Activated T-helper 17 cell treated with anti-CD3 and anti-CD28 coated beads, Interleukin-2, amount 50 U/mL, for 72 hours (primary cell): ENCODE results near the gene RBM15. TPM values are rescaled to one million over a fixed set of nuclear protein-coding genes. Genes with fewer than 3 reads are reported as not detected.
A peak's percentile ranks its signal among the peaks of the same experiment; 100 is the strongest.

Experiments used
- ATAC-seq: fragments of 150-1000 bp; cut with Tn5 transposase; replicated peaks from 2 replicates; pipeline ENCODE4 v1.10.0; 2021; ENCODE audit warnings: mild to moderate bottlenecking, moderate library complexity
- H3K27ac Mint-ChIP-seq: one replicate; pipeline ENCODE4 v1.8.0; 2022; ENCODE audit warnings: mixed read lengths
- H3K27me3 Mint-ChIP-seq: one replicate; pipeline ENCODE4 v1.8.0; 2022; ENCODE audit warnings: mixed read lengths
- H3K36me3 Mint-ChIP-seq: one replicate; pipeline ENCODE4 v1.8.0; 2022; ENCODE audit warnings: low read depth, mild to moderate bottlenecking, mixed read lengths
- H3K4me1 Mint-ChIP-seq: one replicate; pipeline ENCODE4 v1.8.0; 2022; ENCODE audit warnings: mixed read lengths
- H3K4me3 Mint-ChIP-seq: one replicate; pipeline ENCODE4 v1.8.0; 2022; ENCODE audit warnings: mild to moderate bottlenecking, mixed read lengths
- H3K9me3 Mint-ChIP-seq: one replicate; pipeline ENCODE4 v1.8.0; 2022; ENCODE audit warnings: mixed read lengths
- total RNA-seq, 2 donors: library from RNA; stranded (reverse); gene quantifications; one replicate each; pipeline ENCODE4 v1.2.3, GENCODE V29; 2022

RBM15 gene
- total RNA-seq, 2 donors from 2014 or later: 61.8 to 86.2 TPM

GRCh38 chr1:110336300-110337039 is 2.7 kb upstream of the RBM15 start:
- H3K27me3 Mint-ChIP-seq: no peaks in the 10 kb centered on the region

GRCh38 chr1:110337704-110338308 is 1.4 kb upstream of the RBM15 start:
- ATAC-seq: no peak
- H3K27ac Mint-ChIP-seq: no peak overlapping the region
- no peak overlapping the region for H3K4me3 Mint-ChIP-seq
- H3K27me3 Mint-ChIP-seq: no peaks in the 10 kb centered on the region
- H3K36me3 Mint-ChIP-seq: peaks cover 5% of the 10 kb centered on the region
- H3K4me1 Mint-ChIP-seq: peaks cover 19% of the 10 kb centered on the region
- H3K9me3 Mint-ChIP-seq: no peaks in the 10 kb centered on the region

More at GRCh38 chr1:110336300-110337039, 2.7 kb upstream of the RBM15 start:
- Mint-ChIP-seq H3K4me3 (no peak overlapping the region), H3K9me3 (no peaks in the 10 kb centered on the region), H3K36me3 (peaks cover 5% of the 10 kb centered on the region), H3K4me1 (peaks cover 18% of the 10 kb centered on the region), H3K27ac (no peak overlapping the region)
- no peak for ATAC-seq

DNA sequence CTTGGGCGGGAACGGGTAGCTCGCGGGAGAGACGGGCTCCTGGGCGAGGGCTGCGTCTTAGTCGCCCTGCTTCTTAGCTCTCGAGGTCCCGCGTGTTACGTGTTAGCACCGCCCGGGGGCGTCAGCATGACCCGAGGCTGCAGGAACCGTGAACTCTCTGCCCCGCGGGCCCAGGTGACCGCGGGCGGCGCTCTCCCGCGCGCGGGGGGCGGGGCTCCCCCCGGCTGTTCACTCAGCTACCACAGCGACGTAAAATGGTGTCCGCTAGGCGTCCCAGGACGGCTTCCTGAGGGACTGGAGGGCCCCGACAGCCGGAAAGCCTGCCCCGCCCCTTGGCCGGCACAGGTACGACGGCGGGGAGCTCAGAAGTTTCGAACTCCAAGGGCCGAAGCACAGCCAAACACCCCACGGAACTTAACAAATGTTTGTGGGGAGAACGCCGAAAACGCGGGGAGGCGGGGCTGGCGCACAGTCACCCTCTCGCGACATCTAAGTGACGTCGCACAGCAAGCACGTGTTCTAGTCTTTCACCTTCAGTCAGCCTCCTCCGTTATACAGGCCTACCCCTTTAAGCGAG is 780 bp upstream of the RBM15 start:
- ATAC-seq: peak; percentile 82
- H3K36me3 Mint-ChIP-seq: peaks cover 5% of the 10 kb centered on the region
- no peak overlapping the region for H3K4me3 Mint-ChIP-seq
- peaks cover 21% of the 10 kb centered on the region for H3K4me1 Mint-ChIP-seq
- H3K27ac Mint-ChIP-seq: no peak overlapping the region
- no peaks in the 10 kb centered on the region for H3K27me3 Mint-ChIP-seq
- no peaks in the 10 kb centered on the region for H3K9me3 Mint-ChIP-seq

DNA sequence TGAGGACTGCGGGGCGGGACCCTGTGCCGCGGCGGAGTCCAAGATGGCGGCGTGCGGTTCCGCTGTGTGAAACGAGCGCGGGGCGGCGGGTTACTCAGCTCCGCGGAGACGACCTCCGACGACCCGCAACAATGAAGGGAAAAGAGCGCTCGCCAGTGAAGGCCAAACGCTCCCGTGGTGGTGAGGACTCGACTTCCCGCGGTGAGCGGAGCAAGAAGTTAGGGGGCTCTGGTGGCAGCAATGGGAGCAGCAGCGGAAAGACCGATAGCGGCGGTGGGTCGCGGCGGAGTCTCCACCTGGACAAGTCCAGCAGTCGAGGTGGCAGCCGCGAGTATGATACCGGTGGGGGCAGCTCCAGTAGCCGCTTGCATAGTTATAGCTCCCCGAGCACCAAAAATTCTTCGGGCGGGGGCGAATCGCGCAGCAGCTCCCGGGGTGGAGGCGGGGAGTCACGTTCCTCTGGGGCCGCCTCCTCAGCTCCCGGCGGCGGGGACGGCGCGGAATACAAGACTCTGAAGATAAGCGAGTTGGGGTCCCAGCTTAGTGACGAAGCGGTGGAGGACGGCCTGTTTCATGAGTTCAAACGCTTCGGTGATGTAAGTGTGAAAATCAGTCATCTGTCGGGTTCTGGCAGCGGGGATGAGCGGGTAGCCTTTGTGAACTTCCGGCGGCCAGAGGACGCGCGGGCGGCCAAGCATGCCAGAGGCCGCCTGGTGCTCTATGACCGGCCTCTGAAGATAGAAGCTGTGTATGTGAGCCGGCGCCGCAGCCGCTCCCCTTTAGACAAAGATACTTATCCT is 430 bp downstream of the RBM15 start:
- peak; percentile 5 for ATAC-seq
- H3K36me3 Mint-ChIP-seq: peaks cover 5% of the 10 kb centered on the region
- no peaks in the 10 kb centered on the region for H3K27me3 Mint-ChIP-seq

GRCh38 chr1:110340207-110340468 is 961 bp downstream of the RBM15 start:
- peaks cover 5% of the 10 kb centered on the region for H3K36me3 Mint-ChIP-seq
- H3K9me3 Mint-ChIP-seq: no peaks in the 10 kb centered on the region
- no peak overlapping the region for H3K4me3 Mint-ChIP-seq
- ATAC-seq: no peak
- H3K27ac Mint-ChIP-seq: no peak overlapping the region
- H3K27me3 Mint-ChIP-seq: no peaks in the 10 kb centered on the region
- H3K4me1 Mint-ChIP-seq: peaks cover 28% of the 10 kb centered on the region

More for the DNA sequence above, 430 bp downstream of the RBM15 start:
- no peaks in the 10 kb centered on the region for H3K9me3 Mint-ChIP-seq
- H3K27ac Mint-ChIP-seq: no peak overlapping the region
- H3K4me1 Mint-ChIP-seq: peaks cover 28% of the 10 kb centered on the region
- no peak overlapping the region for H3K4me3 Mint-ChIP-seq

GRCh38 chr1:110341146-110341871 is 2.1 kb downstream of the RBM15 start:
- Mint-ChIP-seq H3K27me3 (no peaks in the 10 kb centered on the region), H3K9me3 (no peaks in the 10 kb centered on the region), H3K27ac (no peak overlapping the region), H3K36me3 (peaks cover 5% of the 10 kb centered on the region), H3K4me1 (peaks cover 35% of the 10 kb centered on the region), H3K4me3 (no peak overlapping the region)
- no peak for ATAC-seq

- no peaks in the 10 kb centered on the region for H3K9me3 Mint-ChIP-seq
- H3K27ac Mint-ChIP-seq: no peak overlapping the region
- H3K4me1 Mint-ChIP-seq: peaks cover 31% of the 10 kb centered on the region
Measured at GRCh38 chr1:110341872-110342331, 2.7 kb downstream of the RBM15 start.

DNA sequence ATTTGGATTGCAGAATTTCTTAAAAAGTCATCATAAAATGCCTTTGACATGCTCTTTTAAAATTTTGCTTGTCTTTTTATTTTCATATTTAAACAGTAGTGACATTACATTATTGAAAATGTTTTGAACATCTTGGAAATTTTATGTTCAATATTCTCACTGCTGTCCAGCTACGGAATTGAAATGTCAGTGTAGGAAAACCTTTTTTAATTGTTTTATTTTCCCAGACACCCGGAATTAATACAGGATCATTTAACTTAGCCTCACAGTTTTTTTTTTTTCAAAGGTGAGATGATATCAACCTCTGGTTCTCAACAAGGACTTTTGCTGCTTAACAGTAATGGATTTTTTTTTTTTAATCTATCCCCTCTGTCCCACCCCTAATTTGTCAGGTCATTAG is 4.1 kb downstream of the RBM15 start:
- peaks cover 39% of the 10 kb centered on the region for H3K4me1 Mint-ChIP-seq
- ATAC-seq: no peak
- H3K27ac Mint-ChIP-seq: peak overlapping the region; percentile 85
- no peak overlapping the region for H3K4me3 Mint-ChIP-seq
- no peaks in the 10 kb centered on the region for H3K27me3 Mint-ChIP-seq
- no peaks in the 10 kb centered on the region for H3K9me3 Mint-ChIP-seq
- H3K36me3 Mint-ChIP-seq: no peaks in the 10 kb centered on the region

More at GRCh38 chr1:110341872-110342331, 2.7 kb downstream of the RBM15 start:
- Mint-ChIP-seq H3K4me3 (no peak overlapping the region), H3K27me3 (no peaks in the 10 kb centered on the region), H3K36me3 (peaks cover 5% of the 10 kb centered on the region)
- no peak for ATAC-seq

GRCh38 chr1:110344152-110344551 is 5.0 kb downstream of the RBM15 start:
- no peak for ATAC-seq
- no peaks in the 10 kb centered on the region for H3K9me3 Mint-ChIP-seq
- no peaks in the 10 kb centered on the region for H3K27me3 Mint-ChIP-seq
- H3K4me3 Mint-ChIP-seq: no peak overlapping the region
- no peaks in the 10 kb centered on the region for H3K36me3 Mint-ChIP-seq
- peaks cover 39% of the 10 kb centered on the region for H3K4me1 Mint-ChIP-seq
- peak overlapping the region; percentile 85 for H3K27ac Mint-ChIP-seq

DNA sequence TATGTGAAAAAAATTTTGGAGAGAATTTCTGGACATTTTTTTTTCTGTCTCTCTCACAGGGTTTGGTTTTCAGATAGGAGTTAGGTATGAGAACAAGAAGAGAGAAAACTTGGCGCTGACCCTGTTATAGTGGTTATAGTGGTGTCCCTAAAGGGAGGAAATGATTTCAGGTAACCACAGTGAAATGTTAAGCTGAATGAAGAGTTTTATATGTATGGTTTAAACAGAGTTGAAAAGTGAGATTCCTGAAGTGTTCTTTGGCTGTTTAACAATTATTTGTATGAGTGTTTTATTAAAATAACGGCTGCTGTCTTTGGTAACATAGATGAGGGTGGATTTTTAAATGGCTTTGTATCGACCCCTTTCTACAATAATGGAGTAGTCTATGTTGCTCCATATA is 6.3 kb downstream of the RBM15 start:
- Mint-ChIP-seq H3K9me3 (no peaks in the 10 kb centered on the region), H3K4me3 (peak overlapping the region; percentile 64), H3K27me3 (no peaks in the 10 kb centered on the region), H3K36me3 (peaks cover 8% of the 10 kb centered on the region), H3K27ac (peak overlapping the region; percentile 73), H3K4me1 (peaks cover 39% of the 10 kb centered on the region)
- ATAC-seq: no peak

GRCh38 chr1:110346690-110347089 is 7.5 kb downstream of the RBM15 start:
- no peak overlapping the region for H3K27ac Mint-ChIP-seq

GRCh38 chr1:110347182-110347893 is 8.2 kb downstream of the RBM15 start:
- Mint-ChIP-seq H3K27me3 (no peaks in the 10 kb centered on the region), H3K27ac (peak overlapping the region; percentile 62), H3K9me3 (no peaks in the 10 kb centered on the region), H3K4me3 (peak overlapping the region; percentile 64), H3K4me1 (peaks cover 41% of the 10 kb centered on the region), H3K36me3 (peaks cover 24% of the 10 kb centered on the region)
- no peak for ATAC-seq

More at GRCh38 chr1:110346690-110347089, 7.5 kb downstream of the RBM15 start:
- H3K27me3 Mint-ChIP-seq: no peaks in the 10 kb centered on the region
- H3K4me1 Mint-ChIP-seq: peaks cover 41% of the 10 kb centered on the region
- H3K4me3 Mint-ChIP-seq: peak overlapping the region; percentile 64
- H3K36me3 Mint-ChIP-seq: peaks cover 19% of the 10 kb centered on the region
- no peaks in the 10 kb centered on the region for H3K9me3 Mint-ChIP-seq
- ATAC-seq: no peak

DNA sequence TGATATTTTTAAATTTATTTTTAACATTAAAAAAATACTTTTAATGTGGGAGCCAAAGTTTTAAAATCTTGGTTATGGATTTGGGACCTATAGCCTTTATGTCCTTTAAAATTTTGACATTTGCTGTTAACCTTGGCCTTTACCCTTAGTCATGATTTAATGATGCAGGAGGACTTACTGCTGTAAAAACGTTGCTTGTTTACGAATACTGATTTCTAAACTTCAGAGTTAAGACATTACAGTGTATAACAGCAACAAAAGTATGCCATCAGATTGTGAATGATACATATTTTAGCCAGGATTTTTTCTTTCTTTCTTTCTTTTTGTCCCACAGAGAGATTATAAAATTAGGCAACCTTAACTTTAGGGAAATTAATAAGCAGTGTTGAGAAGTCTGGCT is 8.9 kb downstream of the RBM15 start:
- no peak overlapping the region for H3K27ac Mint-ChIP-seq
- H3K27me3 Mint-ChIP-seq: no peaks in the 10 kb centered on the region
- ATAC-seq: no peak
- peaks cover 41% of the 10 kb centered on the region for H3K4me1 Mint-ChIP-seq
- H3K36me3 Mint-ChIP-seq: peaks cover 27% of the 10 kb centered on the region
- H3K4me3 Mint-ChIP-seq: peak overlapping the region; percentile 64
- no peaks in the 10 kb centered on the region for H3K9me3 Mint-ChIP-seq
